Measurements from ENCODE around the gene PDF.

DNA sequence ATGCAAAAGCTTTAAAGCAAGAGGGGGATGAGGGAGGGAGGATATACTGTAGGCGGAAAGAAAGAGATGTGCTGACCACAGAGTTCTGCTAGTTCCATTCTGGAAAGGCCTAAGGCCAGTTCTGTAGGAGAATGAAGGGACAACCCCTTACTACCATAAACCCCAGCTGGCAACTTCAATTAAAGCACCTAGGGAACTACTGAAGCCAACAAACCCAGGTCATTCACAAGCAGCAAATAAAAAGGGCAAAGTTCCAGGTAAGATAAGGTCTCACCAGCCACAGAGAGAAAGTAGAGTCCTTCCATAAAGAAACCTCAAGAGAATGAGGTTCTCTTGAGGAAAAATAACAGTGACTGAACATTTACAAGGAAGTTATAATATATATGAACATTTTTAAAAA is 42.6 kb upstream of the PDF start:
- no peak for TF ChIP-seq EZH2phosphoT487 (IDR thresholded peaks at IDR 0.05; ENCODE audit: borderline replicate concordance)
- TF ChIP-seq, protein P1, sequence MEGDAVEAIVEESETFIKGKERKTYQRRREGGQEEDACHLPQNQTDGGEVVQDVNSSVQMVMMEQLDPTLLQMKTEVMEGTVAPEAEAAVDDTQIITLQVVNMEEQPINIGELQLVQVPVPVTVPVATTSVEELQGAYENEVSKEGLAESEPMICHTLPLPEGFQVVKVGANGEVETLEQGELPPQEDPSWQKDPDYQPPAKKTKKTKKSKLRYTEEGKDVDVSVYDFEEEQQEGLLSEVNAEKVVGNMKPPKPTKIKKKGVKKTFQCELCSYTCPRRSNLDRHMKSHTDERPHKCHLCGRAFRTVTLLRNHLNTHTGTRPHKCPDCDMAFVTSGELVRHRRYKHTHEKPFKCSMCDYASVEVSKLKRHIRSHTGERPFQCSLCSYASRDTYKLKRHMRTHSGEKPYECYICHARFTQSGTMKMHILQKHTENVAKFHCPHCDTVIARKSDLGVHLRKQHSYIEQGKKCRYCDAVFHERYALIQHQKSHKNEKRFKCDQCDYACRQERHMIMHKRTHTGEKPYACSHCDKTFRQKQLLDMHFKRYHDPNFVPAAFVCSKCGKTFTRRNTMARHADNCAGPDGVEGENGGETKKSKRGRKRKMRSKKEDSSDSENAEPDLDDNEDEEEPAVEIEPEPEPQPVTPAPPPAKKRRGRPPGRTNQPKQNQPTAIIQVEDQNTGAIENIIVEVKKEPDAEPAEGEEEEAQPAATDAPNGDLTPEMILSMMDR (conservative IDR thresholded peaks at IDR 0.05; ENCODE audit: low read length): no peak

All from Loucy (cell line).